ENCODE data around the gene NXPH1. TPM values are rescaled to one million over a fixed set of nuclear protein-coding genes. Genes with fewer than 3 reads are reported as not detected.

The NXPH1 gene
- 0.29 and 0.33 TPM in 2 replicates for total RNA-seq (ENCODE audit: low replicate concordance)
- long read RNA-seq = 0 reads

DNA sequence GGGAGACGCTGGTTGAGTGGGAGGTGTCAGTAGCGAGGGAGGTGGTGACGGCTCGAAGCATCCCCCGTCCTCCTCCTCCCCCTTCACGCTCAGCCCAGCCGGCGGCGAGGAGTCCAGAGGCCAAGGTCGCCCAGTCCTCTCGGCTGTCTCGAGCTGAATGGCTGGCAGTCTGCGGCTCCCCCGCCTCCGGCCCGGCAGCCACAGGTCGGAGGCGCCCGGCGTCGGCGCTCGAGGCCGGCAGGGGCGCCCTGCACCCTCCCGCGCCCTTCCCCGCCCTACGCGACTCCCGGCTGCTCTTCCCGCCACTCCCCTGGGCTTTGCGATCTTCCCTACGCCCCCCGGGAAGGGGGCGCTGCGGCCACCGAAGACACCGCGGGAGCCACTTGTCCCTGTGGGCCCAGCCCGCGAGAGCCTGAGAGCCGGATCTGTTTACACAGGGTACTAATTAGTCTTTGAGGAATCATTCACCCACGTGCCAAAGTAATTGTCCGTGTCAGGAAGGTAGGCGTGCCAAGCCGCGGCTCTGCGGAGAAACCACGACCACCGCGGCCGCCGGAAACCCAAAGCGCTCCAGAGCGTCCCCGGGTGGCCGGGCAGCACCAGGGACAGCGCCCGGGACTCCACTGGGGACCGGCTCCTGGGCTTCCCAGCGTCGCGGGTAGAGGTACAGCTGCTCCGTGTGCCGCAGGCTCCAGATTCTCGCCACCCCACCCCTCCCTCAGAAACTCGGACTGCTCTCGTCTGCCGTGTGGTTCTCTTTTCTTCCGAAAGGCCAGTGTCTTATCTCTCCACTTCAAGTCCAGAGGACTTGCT is at the start of gene NXPH1:
Gene NXPH1 (plus strand): TSS at position 133 of the 813 bp plus-strand sequence.
- no peak within 1 kb of the TSS for H3K27ac Mint-ChIP-seq
- peaks cover 96% of the 10 kb centered on the region for H3K27me3 Mint-ChIP-seq
- peak; percentile 74 for DNase-seq (ENCODE audit: extremely low spot score, unreplicated experiment)
- peak within 1 kb of the TSS; percentile 83 for H3K4me3 Mint-ChIP-seq
- no peaks in the 10 kb centered on the region for H3K4me1 Mint-ChIP-seq (ENCODE audit: unreplicated experiment)
- H3K9me3 Mint-ChIP-seq = no peaks in the 10 kb centered on the region
- H3K36me3 Mint-ChIP-seq = no peaks in the 10 kb centered on the region
- TF ChIP-seq, protein P1, sequence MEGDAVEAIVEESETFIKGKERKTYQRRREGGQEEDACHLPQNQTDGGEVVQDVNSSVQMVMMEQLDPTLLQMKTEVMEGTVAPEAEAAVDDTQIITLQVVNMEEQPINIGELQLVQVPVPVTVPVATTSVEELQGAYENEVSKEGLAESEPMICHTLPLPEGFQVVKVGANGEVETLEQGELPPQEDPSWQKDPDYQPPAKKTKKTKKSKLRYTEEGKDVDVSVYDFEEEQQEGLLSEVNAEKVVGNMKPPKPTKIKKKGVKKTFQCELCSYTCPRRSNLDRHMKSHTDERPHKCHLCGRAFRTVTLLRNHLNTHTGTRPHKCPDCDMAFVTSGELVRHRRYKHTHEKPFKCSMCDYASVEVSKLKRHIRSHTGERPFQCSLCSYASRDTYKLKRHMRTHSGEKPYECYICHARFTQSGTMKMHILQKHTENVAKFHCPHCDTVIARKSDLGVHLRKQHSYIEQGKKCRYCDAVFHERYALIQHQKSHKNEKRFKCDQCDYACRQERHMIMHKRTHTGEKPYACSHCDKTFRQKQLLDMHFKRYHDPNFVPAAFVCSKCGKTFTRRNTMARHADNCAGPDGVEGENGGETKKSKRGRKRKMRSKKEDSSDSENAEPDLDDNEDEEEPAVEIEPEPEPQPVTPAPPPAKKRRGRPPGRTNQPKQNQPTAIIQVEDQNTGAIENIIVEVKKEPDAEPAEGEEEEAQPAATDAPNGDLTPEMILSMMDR (conservative IDR thresholded peaks at IDR 0.05) = peak; percentile 66

DNA sequence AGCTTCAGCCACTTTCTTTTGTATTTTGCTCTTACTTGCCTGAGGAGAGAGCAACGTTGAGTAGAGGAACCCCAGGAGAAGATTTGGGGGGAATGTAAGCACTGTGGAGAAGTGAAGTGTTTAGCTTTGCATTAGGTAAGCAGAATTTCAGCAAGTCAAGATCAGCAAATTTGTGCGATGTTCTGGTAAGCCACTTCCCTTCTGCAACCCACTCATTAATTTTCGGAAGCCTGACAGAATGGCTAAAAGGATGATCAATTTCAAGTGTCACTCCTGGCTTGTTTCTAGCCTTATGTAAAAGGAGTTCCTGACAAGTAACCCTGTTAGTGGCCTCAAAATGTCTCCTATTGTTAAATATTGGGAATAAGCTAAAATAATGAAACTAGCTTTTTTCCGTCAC is 48.5 kb upstream of the NXPH1 start:
- TF ChIP-seq, protein P1 (conservative IDR thresholded peaks at IDR 0.05) = no peak
- H3K4me3 Mint-ChIP-seq = no peak overlapping the region
- no peak overlapping the region for H3K27ac Mint-ChIP-seq
- no peaks in the 10 kb centered on the region for H3K36me3 Mint-ChIP-seq
- peaks cover 14% of the 10 kb centered on the region for H3K4me1 Mint-ChIP-seq (ENCODE audit: unreplicated experiment)
- H3K27me3 Mint-ChIP-seq = peaks cover 6% of the 10 kb centered on the region
- H3K9me3 Mint-ChIP-seq = no peaks in the 10 kb centered on the region
- DNase-seq (ENCODE audit: extremely low spot score, unreplicated experiment) = no peak

DNA sequence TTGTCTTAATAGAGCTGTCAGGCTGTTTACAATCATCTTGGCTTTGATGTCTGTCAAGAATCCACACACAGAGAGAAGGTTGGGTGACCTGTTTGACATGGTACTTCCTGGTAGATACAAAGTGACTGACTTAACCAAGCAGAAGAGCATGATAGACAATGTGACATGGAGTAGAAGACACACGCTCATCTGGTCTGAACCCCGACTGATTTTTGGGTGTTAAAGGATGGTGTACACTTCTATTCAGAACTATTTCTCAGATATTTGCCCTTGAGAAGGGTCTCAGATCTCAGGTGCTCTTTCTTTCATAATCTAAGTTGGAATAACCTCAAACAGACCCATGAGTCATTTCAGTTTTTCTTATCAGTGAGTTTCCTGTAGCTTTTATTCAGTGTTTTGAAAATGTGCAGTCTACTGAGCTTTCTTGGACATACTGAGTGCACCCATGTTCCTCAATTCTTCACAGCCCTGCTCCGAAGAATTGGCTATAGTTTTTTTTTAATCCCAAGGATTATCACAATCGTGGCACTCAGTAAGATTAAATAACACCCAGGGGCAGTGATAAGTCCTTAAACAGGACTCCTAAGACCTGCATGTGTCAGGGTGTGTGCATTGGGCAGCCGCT is 46.4 kb upstream of the NXPH1 start:
- no peaks in the 10 kb centered on the region for H3K36me3 Mint-ChIP-seq
- H3K4me1 Mint-ChIP-seq (ENCODE audit: unreplicated experiment) = peaks cover 12% of the 10 kb centered on the region
- H3K4me3 Mint-ChIP-seq = no peak overlapping the region
- no peak overlapping the region for H3K27ac Mint-ChIP-seq
- DNase-seq (ENCODE audit: extremely low spot score, unreplicated experiment) = no peak
- H3K27me3 Mint-ChIP-seq = peaks cover 6% of the 10 kb centered on the region
- TF ChIP-seq, protein P1 (conservative IDR thresholded peaks at IDR 0.05) = no peak
- no peaks in the 10 kb centered on the region for H3K9me3 Mint-ChIP-seq

DNA sequence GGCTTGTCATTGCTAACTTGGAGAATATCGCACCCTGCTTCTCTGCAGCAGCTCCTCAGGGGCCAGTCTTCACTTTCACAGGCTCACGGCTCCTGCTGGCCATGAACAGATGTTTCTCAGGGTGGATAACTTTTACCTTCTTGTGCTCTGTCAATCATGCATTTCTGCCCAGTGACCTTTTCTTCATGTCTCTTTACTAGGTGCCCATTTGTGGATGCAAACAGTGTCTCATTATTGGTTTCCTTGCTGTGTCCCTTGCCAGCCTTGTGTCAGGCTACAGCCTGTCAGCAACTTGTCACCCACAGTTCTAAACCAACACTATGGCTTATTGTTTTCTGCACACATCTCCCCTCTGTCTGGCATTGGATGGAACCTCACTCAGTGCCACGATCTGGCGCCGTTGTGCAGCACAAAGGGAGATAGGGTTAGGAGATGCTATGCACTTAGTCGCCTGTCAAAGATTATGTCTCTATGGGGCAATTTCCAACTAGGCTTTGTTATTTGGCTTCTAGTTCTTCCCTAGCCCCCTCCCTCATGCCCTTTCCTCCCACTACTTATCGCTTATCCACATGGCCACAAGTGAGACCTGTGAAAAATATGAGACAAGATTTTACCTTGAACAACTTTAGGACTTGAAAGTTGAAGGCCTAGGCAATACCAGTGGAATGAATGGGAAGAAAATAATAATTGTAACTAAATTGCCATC is 45.7 kb upstream of the NXPH1 start:
- DNase-seq (ENCODE audit: extremely low spot score, unreplicated experiment) = no peak
- no peak overlapping the region for H3K4me3 Mint-ChIP-seq
- H3K36me3 Mint-ChIP-seq = no peaks in the 10 kb centered on the region
- H3K27ac Mint-ChIP-seq = no peak overlapping the region
- no peaks in the 10 kb centered on the region for H3K9me3 Mint-ChIP-seq
- H3K27me3 Mint-ChIP-seq = peaks cover 6% of the 10 kb centered on the region
- H3K4me1 Mint-ChIP-seq (ENCODE audit: unreplicated experiment) = peaks cover 11% of the 10 kb centered on the region
- TF ChIP-seq, protein P1 (conservative IDR thresholded peaks at IDR 0.05) = no peak

DNA sequence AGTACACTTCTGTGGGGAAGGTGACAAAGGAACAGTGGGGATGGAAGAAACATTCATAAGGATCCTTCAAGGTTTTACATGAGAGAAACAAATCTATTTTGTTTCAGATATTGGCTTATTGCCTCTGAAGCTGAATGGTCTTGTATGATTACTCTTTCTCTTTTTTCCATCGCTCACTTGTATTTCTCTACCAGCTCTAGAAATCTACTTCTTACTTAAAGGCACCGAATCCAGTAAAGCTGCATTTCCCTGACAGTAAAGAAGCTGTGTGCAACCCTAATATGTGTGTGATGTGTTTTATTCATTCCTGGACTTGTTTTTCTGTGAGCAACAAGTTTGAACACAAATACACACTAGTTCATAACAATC is 45.2 kb upstream of the NXPH1 start:
- H3K4me1 Mint-ChIP-seq (ENCODE audit: unreplicated experiment) = peaks cover 11% of the 10 kb centered on the region
- H3K9me3 Mint-ChIP-seq = no peaks in the 10 kb centered on the region
- no peak overlapping the region for H3K4me3 Mint-ChIP-seq
- DNase-seq (ENCODE audit: extremely low spot score, unreplicated experiment) = no peak
- H3K27ac Mint-ChIP-seq = no peak overlapping the region
- TF ChIP-seq, protein P1 (conservative IDR thresholded peaks at IDR 0.05) = no peak
- H3K36me3 Mint-ChIP-seq = no peaks in the 10 kb centered on the region
- peaks cover 6% of the 10 kb centered on the region for H3K27me3 Mint-ChIP-seq
